ENCODE data around the gene HBS1L.

Gene HBS1L

GRCh38 chr6:135054569-135055498 is at the start of gene HBS1L:
TSS of gene HBS1L (minus strand) at chr6:135054822. CDS start at chr6:135054691, 131 bp downstream.
- peak; percentile 88 for DNase-seq

- DNase-seq: no peak
Observed at GRCh38 chr6:135104199-135104598, 49.6 kb upstream of the HBS1L start.

DNA sequence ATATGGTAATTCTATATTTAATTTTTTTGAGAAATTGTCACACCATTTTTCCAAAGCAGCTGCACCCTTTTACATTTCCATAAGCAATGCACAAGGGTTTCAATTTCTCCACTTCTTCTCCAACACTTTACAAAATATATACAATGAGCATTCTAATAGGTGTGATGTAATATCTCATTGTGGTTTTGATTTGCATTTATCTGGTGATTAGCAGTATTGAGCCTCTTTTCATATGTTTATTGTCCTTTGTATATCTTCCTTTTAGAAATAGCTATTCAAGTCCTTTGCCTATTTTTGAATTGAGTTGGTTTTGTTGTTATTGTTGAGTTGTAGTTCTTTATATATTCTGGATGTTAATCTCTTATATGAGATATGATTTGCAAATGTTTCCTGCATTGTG is 47.6 kb upstream of the HBS1L start:
- DNase-seq: no peak

DNA sequence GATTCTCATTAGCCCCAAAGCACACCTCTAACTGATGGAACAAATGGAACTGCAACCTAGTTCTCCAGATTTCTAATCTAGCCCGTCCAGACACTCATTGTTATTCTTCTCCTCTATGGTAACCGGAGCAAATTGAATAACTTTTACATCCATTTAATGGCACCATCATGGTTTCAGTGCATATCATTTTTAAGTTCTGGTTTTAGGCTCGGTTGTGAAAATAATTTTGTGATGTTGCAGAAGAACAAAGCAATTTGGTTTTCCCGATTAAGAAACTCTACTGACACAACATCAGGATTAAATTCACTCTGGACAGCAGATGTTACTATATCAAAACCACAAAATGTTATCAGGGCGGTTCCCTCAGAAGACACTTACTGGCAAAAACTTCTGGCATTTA is 42.5 kb upstream of the HBS1L start:
- no peak for DNase-seq

DNA sequence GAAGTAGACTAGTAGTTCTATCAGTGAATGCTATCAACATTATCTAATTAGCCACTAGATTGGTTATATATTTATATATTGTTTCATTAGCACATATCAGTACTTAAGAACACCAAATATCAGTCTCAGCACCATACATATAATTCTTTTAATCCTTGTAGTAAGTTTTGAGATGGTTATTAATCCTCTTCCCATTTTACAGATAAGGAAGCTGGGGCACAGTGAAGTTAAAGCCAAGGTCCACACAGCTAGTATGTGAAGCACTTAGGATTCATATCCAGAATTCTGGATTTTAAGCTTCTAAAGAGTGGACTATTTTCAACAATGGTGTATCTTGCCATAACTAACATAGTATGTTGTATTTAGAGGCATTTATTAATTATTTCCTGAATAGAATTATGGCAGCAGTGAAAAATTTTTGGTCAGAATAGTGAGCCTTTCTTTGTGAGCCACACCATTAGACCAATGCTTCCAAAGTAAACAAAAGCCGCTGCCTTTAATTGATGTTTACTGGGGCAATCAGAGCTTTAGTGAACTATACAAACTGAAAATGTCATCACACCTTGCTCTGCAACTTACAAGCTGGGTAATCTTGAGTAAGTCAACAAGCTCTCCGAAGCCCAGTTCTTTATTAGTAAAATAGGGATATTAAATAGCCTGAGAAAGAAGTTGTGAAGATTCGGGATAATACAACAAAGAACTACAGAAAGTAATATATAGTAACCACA is 41.9 kb upstream of the HBS1L start:
- no peak for DNase-seq

- no peak for DNase-seq
Observed at GRCh38 chr6:135095716-135096115, 41.1 kb upstream of the HBS1L start.

GRCh38 chr6:135094403-135094821 is 39.8 kb upstream of the HBS1L start:
- no peak for DNase-seq

- no peak for DNase-seq
Observed at GRCh38 chr6:135093578-135093977, 39.0 kb upstream of the HBS1L start.

DNA sequence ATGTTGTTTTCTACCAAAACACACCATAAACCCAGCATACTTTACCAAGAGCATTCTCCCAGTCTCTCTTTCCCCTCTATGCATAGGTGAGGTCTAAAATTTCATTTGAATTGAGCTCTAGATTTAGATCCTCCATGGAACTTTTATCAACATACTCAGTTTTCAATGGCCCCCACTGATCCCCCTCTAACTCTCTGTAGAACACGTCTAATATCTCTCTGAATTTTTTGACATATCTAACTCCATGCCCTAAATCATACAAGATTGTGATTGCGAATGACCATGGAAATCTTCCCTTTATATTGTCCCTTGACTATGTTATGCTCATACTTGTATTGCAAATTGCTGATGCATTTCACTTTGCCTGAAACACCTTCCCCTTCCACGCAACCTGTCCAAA is 38.1 kb upstream of the HBS1L start:
- no peak for DNase-seq

DNA sequence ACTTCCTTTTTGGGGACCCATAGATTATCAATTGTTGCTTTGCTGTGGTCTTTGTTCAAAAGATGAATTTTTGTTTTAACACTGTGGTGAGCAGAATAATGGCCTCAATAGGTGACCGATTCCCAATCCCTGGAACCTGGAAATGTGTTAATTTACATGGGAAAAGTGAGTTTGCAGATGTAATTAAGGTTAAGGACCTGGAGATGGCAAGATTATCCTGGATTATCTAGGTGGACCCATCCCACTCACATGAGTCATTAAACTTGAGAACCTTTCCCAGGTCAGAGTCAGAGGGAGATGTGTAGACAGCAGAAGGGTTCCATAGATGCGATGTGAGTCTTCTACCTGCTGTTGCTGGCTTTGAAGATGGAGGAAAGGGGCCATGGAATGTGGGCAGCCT is 36.2 kb upstream of the HBS1L start:
- no peak for DNase-seq

- DNase-seq: no peak
Observed at GRCh38 chr6:135089901-135090300, 35.3 kb upstream of the HBS1L start.

- DNase-seq: no peak
Observed at GRCh38 chr6:135088818-135089809, 34.5 kb upstream of the HBS1L start.

DNA sequence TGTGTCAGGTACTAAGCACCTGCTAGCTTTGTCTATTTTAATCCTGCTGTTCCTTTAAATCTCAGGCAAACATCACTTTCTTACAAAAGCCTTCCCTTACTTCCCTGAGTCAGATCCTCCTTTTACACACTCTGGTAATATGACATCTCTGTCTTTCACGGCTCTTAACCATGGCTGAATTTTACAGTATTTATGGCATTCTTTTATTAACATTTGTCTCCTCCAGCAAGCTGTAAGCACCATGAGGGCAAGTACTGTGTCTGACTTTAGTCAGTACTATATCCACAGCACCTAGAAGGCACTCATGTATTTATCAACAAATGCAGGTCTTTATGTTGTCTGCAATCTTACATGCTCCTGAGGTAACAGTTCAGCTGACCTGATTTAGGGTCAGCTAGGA is 33.7 kb upstream of the HBS1L start:
- DNase-seq: no peak

GRCh38 chr6:135087803-135088202 is 33.2 kb upstream of the HBS1L start:
- no peak for DNase-seq

- DNase-seq: no peak
Observed at GRCh38 chr6:135087403-135087802, 32.8 kb upstream of the HBS1L start.

DNA sequence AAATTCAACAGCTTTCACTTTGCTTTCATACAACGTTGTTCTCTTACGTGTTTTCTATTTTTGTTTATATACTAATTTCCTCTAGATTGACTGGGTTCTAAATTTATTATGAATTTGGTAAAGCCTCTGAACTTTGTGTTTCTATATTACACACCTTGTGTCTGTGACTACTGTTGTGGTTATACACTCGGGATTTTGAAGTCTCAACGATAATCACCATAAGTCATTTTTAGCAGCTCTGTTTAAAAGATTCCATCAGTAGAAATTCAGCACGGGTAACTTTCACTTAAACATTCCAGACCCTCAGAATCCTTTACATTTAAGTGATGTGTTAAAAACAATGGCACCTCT is 31.8 kb upstream of the HBS1L start:
- no peak for DNase-seq

- DNase-seq: no peak
Observed at GRCh38 chr6:135085700-135086413, 31.2 kb upstream of the HBS1L start.

DNA sequence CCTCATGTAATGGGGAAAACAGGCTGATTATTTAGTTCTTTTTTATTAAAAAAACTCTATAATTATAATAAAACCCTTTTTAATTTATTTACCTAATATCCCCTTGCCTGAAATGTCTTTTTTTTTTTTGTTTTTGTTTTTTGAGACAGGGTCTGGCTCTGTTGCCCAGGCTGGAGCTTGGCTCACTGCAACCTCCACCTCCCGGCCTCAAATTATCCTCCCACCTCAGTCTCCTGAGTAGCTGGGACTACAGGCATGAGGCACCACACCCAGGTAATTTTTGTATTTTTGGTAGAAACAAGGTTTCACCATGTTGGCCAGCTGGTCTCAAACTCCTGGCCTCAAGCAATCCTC is 30.3 kb upstream of the HBS1L start:
- no peak for DNase-seq

GRCh38 chr6:135084001-135084915 is 29.6 kb upstream of the HBS1L start:
- no peak for DNase-seq

- no peak for DNase-seq
Observed at GRCh38 chr6:135081966-135082365, 27.3 kb upstream of the HBS1L start.

DNA sequence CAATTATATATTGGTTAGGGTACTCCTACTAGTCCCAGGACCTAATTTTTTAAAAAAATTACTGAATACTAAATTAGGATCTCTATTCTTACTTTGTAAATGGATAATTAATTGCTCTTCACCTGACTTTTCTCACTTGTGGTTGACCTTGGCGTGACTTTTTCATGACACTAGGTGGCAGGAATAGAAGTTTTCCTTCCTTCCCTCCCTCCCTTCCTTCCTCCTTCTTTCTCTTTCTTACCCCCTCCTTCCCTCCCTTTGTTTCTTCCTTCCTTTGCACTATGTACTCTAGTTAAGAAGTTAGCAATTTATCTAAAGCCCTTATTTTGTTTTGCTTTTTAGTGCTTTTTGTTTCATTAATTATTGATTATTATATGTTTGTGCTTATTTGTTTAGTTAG is 20.4 kb upstream of the HBS1L start:
- no peak for DNase-seq
